Small intestine (tissue), 7 donors: ENCODE results near the gene GHRH. TPM values are rescaled to one million over a fixed set of nuclear protein-coding genes. Genes with fewer than 3 reads are reported as not detected.
A peak's percentile ranks its signal among the peaks of the same experiment; 100 is the strongest.

Source experiments
- DNase-seq, 2 donors: peaks; one replicate each; pipeline versions ENCODE4 v3.0.0 to v3.0.0-alpha.2; 2013
- FAIRE-seq: peaks from 2 replicates; lab custom pipeline; 2012; peaks lifted over from hg19 to GRCh38; lab: Jason Lieb, UNC
- H3K27ac ChIP-seq, 3 donors: one replicate each; pipeline ENCODE4 v1.5.1; 2013; ENCODE audit warnings: low read length in 2 of 3, mild to moderate bottlenecking in 2 of 3, control low read depth in 1 of 3, inconsistent platforms in 1 of 3, low read depth in 1 of 3, moderate library complexity in 1 of 3
- H3K27me3 ChIP-seq, 3 donors: one replicate each; pipeline ENCODE4 v1.6.1; 2013; ENCODE audit warnings: low read length in 3 of 3, inconsistent platforms in 1 of 3; ENCODE audit not compliant: control insufficient read depth in 3 of 3, insufficient read depth in 3 of 3
- H3K36me3 ChIP-seq, 3 donors: one replicate each; pipeline ENCODE4 v1.6.1; 2013; ENCODE audit warnings: low read length in 3 of 3, inconsistent platforms in 1 of 3, low read depth in 1 of 3, mild to moderate bottlenecking in 1 of 3, moderate library complexity in 1 of 3; ENCODE audit not compliant: control insufficient read depth in 3 of 3, insufficient read depth in 2 of 3
- H3K4me1 ChIP-seq, 3 donors: one replicate each; pipeline ENCODE4 v1.6.1; 2013; ENCODE audit warnings: low read length in 2 of 3, inconsistent platforms in 1 of 3, low read depth in 1 of 3, mild to moderate bottlenecking in 1 of 3, moderate library complexity in 1 of 3; ENCODE audit not compliant: control insufficient read depth in 3 of 3, insufficient read depth in 2 of 3
- H3K4me3 ChIP-seq, 3 donors: one replicate each; pipeline ENCODE4 v1.5.1; 2013; ENCODE audit warnings: low read length in 3 of 3, control low read depth in 1 of 3, inconsistent platforms in 1 of 3, low read depth in 1 of 3, mild to moderate bottlenecking in 1 of 3, moderate library complexity in 1 of 3
- H3K9me3 ChIP-seq, 2 donors: one replicate each; pipeline ENCODE4 v1.6.1; 2013; ENCODE audit warnings: low read depth in 1 of 2, low read length in 1 of 2; ENCODE audit not compliant: control insufficient read depth in 2 of 2, insufficient read depth in 1 of 2
- WGBS, 3 donors: extraction: QIAGEN DNeasy Blood & Tissue Kit; methylation state at CpG; one replicate each; pipeline ENCODE4 v1.1.7; 2013; 5-methylcytosine and 5-hydroxymethylcytosine counted together
- polyA plus RNA-seq, 4 donors: library from polyadenylated mRNA; stranded (reverse) in 3 of 4; unstranded in 1 of 4; fragments of 200-250 nt in 3 of 4; fragments of 120-200 nt in 1 of 4; gene quantifications; one replicate each; pipeline versions ENCODE4 v1.2.1 to v1.2.3, GENCODE V29; 2013
- donor health status: healthy with polysubstance abuse.
- donor health status: control.
- donor health status: control.
- donor health status: Bipolar disorder and iron deficiency.
- donor health status: healthy.

GHRH gene
- polyA plus RNA-seq, 4 donors: not detected

GRCh38 chr20:37226889-37227288 is 34.7 kb downstream of the GHRH start:
- DNase-seq (peak in 1 of 2 donors; percentile 7), FAIRE-seq (no peak)
- WGBS, 3 donors: 68 to 81% (median 74%) methylated on average over 3 of the region's 3 CpGs
- no peak overlapping the region for H3K4me3 ChIP-seq
- no peaks in the 10 kb centered on the region for H3K9me3 ChIP-seq
- H3K36me3 ChIP-seq: peaks cover 39 to 63% (median 48%) of the 10 kb centered on the region in 3 donors
- no peak overlapping the region for H3K27ac ChIP-seq
- no peaks in the 10 kb centered on the region for H3K27me3 ChIP-seq
- H3K4me1 ChIP-seq: no peaks in the 10 kb centered on the region

DNA sequence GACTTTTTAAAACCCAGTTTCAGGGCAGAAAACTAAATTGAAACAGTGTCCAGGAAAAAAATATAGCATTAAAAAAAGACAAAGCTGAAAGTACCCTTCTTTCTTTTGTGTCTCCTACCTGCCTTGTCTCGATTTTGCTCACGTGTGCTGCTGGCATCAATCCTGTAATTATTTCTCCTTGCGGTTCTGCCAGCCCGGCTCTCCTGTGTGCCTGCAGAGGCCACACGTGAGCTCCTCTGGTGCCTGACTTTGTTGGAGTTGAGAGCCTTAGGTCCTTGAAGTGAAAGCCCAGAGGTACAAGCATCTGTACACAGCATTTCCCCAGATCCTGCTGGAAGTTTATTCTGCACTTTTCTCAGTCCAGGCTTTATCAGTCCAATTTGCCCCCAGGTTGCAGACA is 36.5 kb downstream of the GHRH start:
- Histone ChIP-seq H3K9me3 (no peaks in the 10 kb centered on the region), H3K4me3 (no peak overlapping the region), H3K27ac (no peak overlapping the region), H3K27me3 (no peaks in the 10 kb centered on the region), H3K4me1 (peaks cover 0 to 7% (median 0%) of the 10 kb centered on the region in 3 donors), H3K36me3 (peaks cover 34 to 53% (median 39%) of the 10 kb centered on the region in 3 donors)
- no peak for DNase-seq
- WGBS, 3 donors: 86 to 94% (median 93%) methylated on average over 5 of the region's 5 CpGs
- no peak for FAIRE-seq

DNA sequence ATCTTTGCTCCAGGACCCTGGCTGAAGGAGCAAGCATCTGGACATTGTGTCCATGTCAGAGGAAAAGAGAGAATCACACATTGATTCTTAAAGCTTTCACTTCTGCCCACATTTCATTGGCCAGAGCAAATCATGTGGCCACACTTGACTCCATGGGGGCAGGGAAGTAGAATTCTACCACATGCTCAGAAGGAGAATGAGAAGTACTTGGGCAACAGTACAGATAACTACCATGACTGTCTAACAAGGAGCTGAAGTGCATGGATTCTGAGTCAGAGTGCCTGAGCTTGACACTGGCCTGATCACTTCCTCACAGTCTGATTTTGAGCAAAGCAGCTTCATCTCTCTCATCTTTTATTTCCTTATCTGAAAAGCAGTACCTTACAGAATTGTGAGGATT is 38.6 kb downstream of the GHRH start:
- Histone ChIP-seq H3K27ac (no peak overlapping the region), H3K27me3 (no peaks in the 10 kb centered on the region), H3K36me3 (peaks cover 22 to 42% (median 27%) of the 10 kb centered on the region in 3 donors), H3K4me3 (no peak overlapping the region), H3K9me3 (no peaks in the 10 kb centered on the region), H3K4me1 (peaks cover 0 to 7% (median 0%) of the 10 kb centered on the region in 3 donors)
- peak; percentile 24 to 54 for DNase-seq
- FAIRE-seq: no peak

GRCh38 chr20:37222086-37222485 is 39.5 kb downstream of the GHRH start:
- 89 to 92% (median 92%) methylated on average over 4 of the region's 4 CpGs for WGBS, 3 donors
- Histone ChIP-seq H3K36me3 (peaks cover 20 to 44% (median 24%) of the 10 kb centered on the region in 3 donors), H3K27me3 (no peaks in the 10 kb centered on the region), H3K9me3 (no peaks in the 10 kb centered on the region), H3K4me1 (peaks cover 0 to 7% (median 0%) of the 10 kb centered on the region in 3 donors), H3K4me3 (no peak overlapping the region), H3K27ac (no peak overlapping the region)
- FAIRE-seq: no peak
- no peak for DNase-seq

- DNase-seq (no peak), FAIRE-seq (no peak)
- Histone ChIP-seq H3K27me3 (no peaks in the 10 kb centered on the region), H3K4me1 (peaks cover 0 to 7% (median 0%) of the 10 kb centered on the region in 3 donors), H3K27ac (peak overlapping the region in 1 of 3 donors; percentile 15), H3K4me3 (no peak overlapping the region), H3K36me3 (peaks cover 15 to 43% (median 23%) of the 10 kb centered on the region in 3 donors), H3K9me3 (no peaks in the 10 kb centered on the region)
- WGBS, 3 donors: 38 to 50% (median 46%) methylated on average over 3 of the region's 3 CpGs
Measured at GRCh38 chr20:37220731-37221130, 40.9 kb downstream of the GHRH start.

- no peak for FAIRE-seq
- WGBS, 3 donors: 84% methylated on average over 10 of the region's 10 CpGs
- H3K27ac ChIP-seq: peak overlapping the region in 1 of 3 donors; percentile 15
- H3K4me1 ChIP-seq: peaks cover 0 to 7% (median 0%) of the 10 kb centered on the region in 3 donors
- no peak overlapping the region for H3K4me3 ChIP-seq
- no peak for DNase-seq
- no peaks in the 10 kb centered on the region for H3K27me3 ChIP-seq
- H3K36me3 ChIP-seq: peaks cover 13 to 36% (median 17%) of the 10 kb centered on the region in 3 donors
- H3K9me3 ChIP-seq: no peaks in the 10 kb centered on the region
Measured at GRCh38 chr20:37219751-37220668, 41.6 kb downstream of the GHRH start.

GRCh38 chr20:37218976-37219375 is 42.6 kb downstream of the GHRH start:
- Histone ChIP-seq H3K27me3 (no peaks in the 10 kb centered on the region), H3K4me1 (peaks cover 0 to 7% (median 0%) of the 10 kb centered on the region in 3 donors), H3K9me3 (no peaks in the 10 kb centered on the region), H3K36me3 (peaks cover 5 to 30% (median 11%) of the 10 kb centered on the region in 3 donors), H3K27ac (no peak overlapping the region), H3K4me3 (no peak overlapping the region)
- FAIRE-seq (no peak), DNase-seq (no peak)
- WGBS, 3 donors: 72 to 88% (median 83%) methylated on average over 4 of the region's 4 CpGs

GRCh38 chr20:37218441-37218840 is 43.2 kb downstream of the GHRH start:
- FAIRE-seq: no peak

More at GRCh38 chr20:37218441-37218840, 43.2 kb downstream of the GHRH start:
- no peak for DNase-seq
- Histone ChIP-seq H3K36me3 (peaks cover 2 to 27% (median 15%) of the 10 kb centered on the region in 3 donors), H3K9me3 (no peaks in the 10 kb centered on the region), H3K4me1 (peaks cover 0 to 7% (median 0%) of the 10 kb centered on the region in 3 donors), H3K4me3 (no peak overlapping the region), H3K27me3 (no peaks in the 10 kb centered on the region), H3K27ac (no peak overlapping the region)
- 94 to 98% (median 98%) methylated on average over 4 of the region's 4 CpGs for WGBS, 3 donors
